Right ventricle myocardium inferior (tissue), 1 donor: ENCODE data around the gene WDR1. TPM values are rescaled to one million over a fixed set of nuclear protein-coding genes. Genes with fewer than 3 reads are reported as not detected.
A peak's percentile ranks its signal among the peaks of the same experiment; 100 is the strongest.

Experiments used
- ATAC-seq: fragments of 200-7000 bp; cut with Tn5 transposase; one replicate; pipeline ENCODE4 v1.9.1; 2020; ENCODE audit warnings: mild to moderate bottlenecking, moderate library complexity
- DNase-seq: peaks from one replicate; pipeline ENCODE4 v3.0.0; 2021; ENCODE audit errors: missing footprints
- intact Hi-C: fragments of 100-400 bp; cut with DNase I; formaldehyde crosslinking; loops from one replicate; pipeline ENCODE4 v1.11.0; 2022
- total RNA-seq: library from RNA; stranded (reverse); fragmentation: NEBNext Ultra II Directional; extraction: Animal tissue kit (Norgen Biotek cat#: 25700); gene quantifications from one replicate; pipeline ENCODE4 v1.2.1, GENCODE V29; 2021
- donor health status: DM: no; HTN: yes; CAD: no; lungs with severe emphysema.

WDR1 gene
- total RNA-seq, 1 donor from 2014 or later = 210 TPM

- ATAC-seq = no peak
- no peak for DNase-seq
- intact Hi-C loops = no loop called here
Observed at GRCh38 chr4:10105920-10106319, 10.7 kb downstream of the WDR1 start.

- ATAC-seq = no peak
- intact Hi-C loops = no loop called here
- DNase-seq = no peak
Observed at GRCh38 chr4:10105421-10105820, 11.2 kb downstream of the WDR1 start.

- intact Hi-C loops = no loop called here
- DNase-seq = no peak
- no peak for ATAC-seq
Observed at GRCh38 chr4:10104991-10105276, 11.7 kb downstream of the WDR1 start.

GRCh38 chr4:10104211-10104990, 12.2 kb downstream of the WDR1 start:
- ATAC-seq (no peak), DNase-seq (peak; percentile 58)
- intact Hi-C loops = no loop called here

DNA sequence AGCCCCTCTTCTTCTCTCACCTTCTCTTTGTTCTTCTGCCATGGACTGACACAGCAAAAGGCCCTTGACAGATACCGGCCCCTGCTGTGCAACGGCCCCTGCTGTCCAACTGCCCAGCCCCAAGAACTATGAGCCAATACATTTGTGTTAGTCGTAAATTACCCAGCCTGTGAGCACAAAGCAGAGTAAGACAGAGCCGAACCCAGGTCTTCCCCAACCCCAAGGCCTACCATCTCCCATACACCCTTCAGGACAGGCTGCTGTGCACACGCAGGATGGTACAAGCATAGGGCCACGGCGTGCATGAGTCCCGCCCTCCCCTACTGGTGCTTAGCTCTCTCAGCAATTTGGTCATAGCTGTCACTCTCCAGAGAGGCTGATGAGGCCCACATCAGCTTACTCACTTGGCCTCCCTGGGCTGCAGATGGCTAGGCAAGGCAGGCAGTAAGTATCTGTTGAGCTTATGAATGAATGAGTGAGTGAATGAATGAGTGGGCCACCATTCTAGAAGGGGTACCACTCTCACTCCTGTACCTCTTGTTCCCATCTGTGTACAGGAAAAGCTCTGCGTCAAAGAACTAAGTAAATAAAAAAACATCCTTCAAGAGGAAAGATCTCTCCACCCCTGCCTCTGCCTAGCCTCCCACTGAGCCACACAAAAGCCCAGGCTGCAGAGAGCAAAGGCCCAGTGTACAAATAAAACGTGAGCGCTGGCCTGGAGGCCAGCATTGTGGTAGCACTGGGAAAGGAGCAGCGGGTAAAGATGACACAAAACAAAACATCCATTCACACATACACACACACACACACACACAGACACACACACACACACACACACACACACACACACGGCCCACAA, 13.9 kb downstream of the WDR1 start:
- intact Hi-C loops = no loop called here
- DNase-seq (peak; percentile 60), ATAC-seq (no peak)

GRCh38 chr4:10101671-10102473, 14.7 kb downstream of the WDR1 start:
- intact Hi-C loops = no loop called here
- ATAC-seq (peak; percentile 27), DNase-seq (peak; percentile 63)

- ATAC-seq = peak; percentile 18
- DNase-seq = peak; percentile 79
- intact Hi-C loops = no loop called here
Observed at GRCh38 chr4:10100734-10101216, 15.8 kb downstream of the WDR1 start.

GRCh38 chr4:10099499-10100325, 16.9 kb downstream of the WDR1 start:
- DNase-seq = peak; percentile 57
- intact Hi-C loops = no loop called here
- no peak for ATAC-seq

DNA sequence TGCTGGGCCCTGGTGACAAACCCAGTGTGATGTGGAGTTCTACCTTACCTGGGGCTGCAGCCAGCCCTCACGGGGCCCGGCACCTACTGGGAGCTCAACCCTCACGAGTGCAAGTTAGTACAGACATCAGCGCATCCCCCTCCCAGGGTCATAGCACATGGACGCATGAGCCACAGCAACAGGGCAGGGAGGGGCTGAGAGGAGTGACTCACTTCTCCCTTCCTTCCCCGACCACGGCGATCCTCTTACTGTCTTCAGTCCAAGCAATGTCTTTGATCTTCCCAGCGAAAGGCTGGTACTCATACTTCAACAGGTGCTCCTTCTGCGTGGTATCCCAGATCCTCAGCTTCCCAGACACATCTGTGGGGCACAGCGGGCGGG, 17.8 kb downstream of the WDR1 start:
- intact Hi-C loops = no loop called here

GRCh38 chr4:10097906-10098779, 18.5 kb downstream of the WDR1 start:
- peak; percentile 57 for DNase-seq
- intact Hi-C loops = no loop called here
- no peak for ATAC-seq

More for the DNA sequence above, 17.8 kb downstream of the WDR1 start:
- no peak for ATAC-seq
- DNase-seq = peak; percentile 49

DNA sequence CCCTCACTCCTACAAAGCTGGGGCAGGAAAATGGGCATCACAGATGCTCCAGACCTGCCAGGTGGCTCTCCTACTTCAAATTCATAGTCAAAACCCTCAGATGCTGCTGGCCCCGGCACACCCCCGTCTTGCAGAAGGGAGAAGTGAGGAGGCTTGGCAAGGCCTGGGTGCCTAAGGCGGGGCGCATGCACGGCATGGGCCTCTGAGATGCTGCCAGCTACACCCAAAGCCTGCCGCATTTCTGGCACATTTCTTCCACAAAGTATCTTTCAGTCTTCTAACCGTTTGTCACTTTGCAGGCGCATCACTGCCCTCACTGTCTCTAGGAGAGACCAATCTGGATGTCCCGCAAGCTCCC, 19.6 kb downstream of the WDR1 start:
- peak; percentile 64 for DNase-seq
- ATAC-seq = no peak
- intact Hi-C loops = no loop called here

GRCh38 chr4:10096201-10096977, 20.2 kb downstream of the WDR1 start:
- intact Hi-C loops = no loop called here
- DNase-seq = peak; percentile 80
- ATAC-seq = peak; percentile 71

- ATAC-seq (no peak), DNase-seq (peak; percentile 55)
- intact Hi-C loops = no loop called here
Observed at GRCh38 chr4:10095296-10095991, 21.2 kb downstream of the WDR1 start.

DNA sequence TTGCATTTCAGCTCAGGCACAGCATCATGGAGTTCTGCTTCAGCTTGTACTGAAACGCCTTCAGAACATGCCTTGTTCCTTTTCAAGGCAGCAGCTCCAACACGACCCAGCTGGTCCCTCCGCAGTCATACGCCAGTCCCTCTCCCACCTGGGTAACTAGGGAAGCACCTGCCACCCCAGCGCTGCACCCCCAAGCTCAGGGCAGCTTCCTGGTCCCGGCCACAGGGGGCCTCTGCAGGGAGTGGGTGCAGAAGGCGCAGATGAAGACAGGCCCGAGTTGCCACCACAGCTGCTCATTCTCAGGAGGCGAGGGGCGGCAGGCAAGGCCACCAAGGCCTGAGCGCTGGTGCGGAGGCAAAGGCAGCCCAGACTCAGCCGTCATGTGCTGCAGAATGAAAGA, 21.8 kb downstream of the WDR1 start:
- intact Hi-C loops = no loop called here
- DNase-seq (peak; percentile 65), ATAC-seq (no peak)

DNA sequence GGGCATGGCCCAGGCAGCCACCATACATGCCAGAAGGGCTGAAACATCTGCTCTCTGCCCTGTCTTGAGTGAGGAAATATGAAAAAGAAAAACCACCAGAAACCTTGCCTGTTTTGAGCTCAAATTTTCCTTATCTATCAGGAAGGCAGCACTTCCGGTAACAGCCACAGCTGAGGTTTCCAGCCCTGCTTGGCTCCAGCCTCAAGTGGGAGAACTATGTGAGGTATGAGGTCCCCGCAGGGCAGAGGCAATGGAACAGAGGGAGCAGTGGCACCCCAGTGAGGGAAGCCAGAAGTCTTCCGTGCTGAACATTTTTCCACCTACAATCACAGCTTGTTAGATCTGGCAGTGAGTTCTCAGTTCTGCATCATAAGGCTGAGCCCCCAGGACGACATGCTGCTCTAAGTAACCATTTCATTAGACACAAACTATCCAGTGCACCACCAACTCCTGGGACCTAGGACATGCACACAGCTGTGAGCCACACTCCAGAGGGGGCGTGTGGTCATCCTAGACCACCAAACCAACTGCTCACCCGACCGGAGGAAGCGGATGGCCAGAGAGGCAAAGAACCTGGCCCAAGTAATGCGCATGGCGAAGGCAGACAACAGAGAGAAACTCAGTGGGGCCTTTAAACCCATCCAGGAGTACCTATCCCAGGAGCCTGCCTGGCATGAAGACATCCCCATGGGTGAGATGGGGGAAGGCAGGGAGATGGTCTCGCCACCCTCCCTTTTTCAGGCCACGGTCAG, 22.6 kb downstream of the WDR1 start:
- ATAC-seq = peak; percentile 62
- intact Hi-C loops = no loop called here
- peak; percentile 45 for DNase-seq

DNA sequence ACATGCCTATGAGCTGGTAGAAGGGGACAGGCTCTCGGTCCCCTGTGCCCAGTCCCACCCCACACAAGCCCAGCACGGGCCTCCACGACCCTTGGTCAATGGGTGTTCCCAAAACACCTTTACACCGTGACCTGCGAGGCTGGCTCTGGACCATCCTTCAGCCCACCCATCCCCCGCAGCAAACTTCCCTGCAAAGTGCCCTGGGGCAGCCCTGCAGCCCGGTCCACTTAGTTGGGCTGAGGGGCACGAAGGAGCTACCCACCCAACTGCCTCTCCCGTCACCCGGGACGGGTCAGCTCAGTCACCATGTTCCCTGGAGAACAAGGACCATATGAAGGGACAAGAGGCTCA, 23.4 kb downstream of the WDR1 start:
- ATAC-seq (no peak), DNase-seq (peak; percentile 66)
- intact Hi-C loops = no loop called here
